Astrocyte (in vitro differentiated cells and primary cell): Measurements from ENCODE around the gene RETREG1.
"Not testable (repeated sequence)": the region's sequence is repeated elsewhere in the genome, so short reads cannot be mapped to it uniquely, and the experiment has no call there.

Source experiments
- CTCF ChIP-seq: IDR thresholded peaks from 2 replicates; pipeline ENCODE4 v1.5.1; 2011; ENCODE audit warnings: low read depth, mild to moderate bottlenecking, inconsistent platforms, low read length, moderate library complexity; ENCODE audit not compliant: insufficient read depth
- EZH2 ChIP-seq: IDR thresholded peaks from 2 replicates; pipeline ENCODE4 v1.6.1; 2012; ENCODE audit warnings: mild to moderate bottlenecking, low read length, inconsistent platforms; ENCODE audit not compliant: insufficient read depth

- not testable (repeated sequence) for TF ChIP-seq CTCF, EZH2
Observed at GRCh38 chr5:16541592-16541991, 75.2 kb downstream of the RETREG1 start.
